Muscle layer of duodenum (tissue), 2 donors: ENCODE data around the gene OR10G4.
"Not testable (repeated sequence)": the region's sequence is repeated elsewhere in the genome, so short reads cannot be mapped to it uniquely, and the experiment has no call there.

Experiments used
- H3K27ac ChIP-seq: one replicate; pipeline ENCODE4 v1.7.0; 2013; ENCODE audit warnings: mild to moderate bottlenecking, low read length
- H3K27me3 ChIP-seq: one replicate; pipeline ENCODE4 v1.7.0; 2013; ENCODE audit warnings: low read depth, mild to moderate bottlenecking, control low read depth, low read length
- H3K36me3 ChIP-seq, 2 donors: one replicate each; pipeline ENCODE4 v1.7.0; 2013; ENCODE audit warnings: low read length in 2 of 2, control low read depth in 1 of 2, mild to moderate bottlenecking in 1 of 2; ENCODE audit not compliant: insufficient read depth in 2 of 2, control insufficient read depth in 1 of 2
- H3K4me1 ChIP-seq, 2 donors: one replicate each; pipeline ENCODE4 v1.7.0; 2013; ENCODE audit warnings: low read length in 2 of 2, mild to moderate bottlenecking in 2 of 2, control low read depth in 1 of 2, moderate library complexity in 1 of 2; ENCODE audit not compliant: insufficient read depth in 2 of 2, control insufficient read depth in 1 of 2
- H3K4me3 ChIP-seq, 2 donors: one replicate each; pipeline ENCODE4 v1.7.0; 2013; ENCODE audit warnings: low read length in 2 of 2, low read depth in 1 of 2, mild to moderate bottlenecking in 1 of 2
- H3K9me3 ChIP-seq, 2 donors: one replicate each; pipeline ENCODE4 v1.7.0; 2013; ENCODE audit warnings: low read length in 2 of 2, control low read depth in 1 of 2, mild to moderate bottlenecking in 1 of 2; ENCODE audit not compliant: control insufficient read depth in 1 of 2
- donor health status: healthy.

OR10G4 gene

DNA sequence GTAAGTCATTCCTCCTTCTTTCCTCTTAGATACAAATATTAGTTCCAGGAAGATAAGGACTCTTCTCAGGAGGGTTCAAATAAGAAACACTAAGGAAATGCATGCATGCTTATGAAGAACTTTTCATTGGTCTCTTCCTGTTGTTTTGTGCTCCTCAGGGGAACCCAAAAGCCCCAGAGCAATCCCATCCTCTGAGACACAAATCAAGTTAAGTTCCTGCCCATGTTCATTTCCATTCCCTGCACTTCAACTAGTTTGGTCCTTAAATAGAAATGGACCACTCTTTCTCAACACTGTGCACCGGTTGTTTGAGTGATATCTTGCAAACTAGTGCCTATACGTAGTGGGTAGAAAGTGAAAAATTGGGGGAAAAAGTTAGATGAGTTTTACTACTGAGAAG lies at the start of gene OR10G4:
OR10G4 (plus strand) TSS at position 301 of the 400 bp plus-strand sequence. CDS start 2,578 bp downstream, outside the sequence.
- Histone ChIP-seq H3K36me3 (no peaks in the 10 kb centered on the region), H3K27ac (no peak within 1 kb of the TSS), H3K4me3 (no peak within 1 kb of the TSS), H3K4me1 (no peaks in the 10 kb centered on the region), H3K27me3 (no peaks in the 10 kb centered on the region), H3K9me3 (no peaks in the 10 kb centered on the region)

DNA sequence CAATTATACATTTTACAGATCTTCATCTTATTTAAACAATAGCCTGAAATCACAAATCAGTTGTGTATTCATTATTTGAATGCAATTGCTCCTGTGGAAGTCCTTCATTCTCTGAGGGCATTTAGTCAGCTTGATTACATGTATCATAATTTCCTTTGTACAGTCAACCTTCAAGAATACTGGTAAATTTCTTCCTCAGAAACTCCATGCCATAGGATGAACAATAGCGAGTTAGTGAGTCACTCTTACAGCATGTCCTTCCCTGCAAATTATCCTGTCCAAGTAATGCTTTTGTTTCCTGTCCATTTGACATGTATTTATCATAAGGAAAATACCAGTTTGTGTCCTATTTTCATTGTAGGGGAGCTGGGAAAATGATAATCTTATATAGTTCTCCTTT lies 39.0 kb upstream of the OR10G4 start:
- Histone ChIP-seq H3K4me1 (no peaks in the 10 kb centered on the region), H3K27ac (no peak overlapping the region), H3K9me3 (no peaks in the 10 kb centered on the region), H3K27me3 (no peaks in the 10 kb centered on the region), H3K36me3 (no peaks in the 10 kb centered on the region), H3K4me3 (no peak overlapping the region)

DNA sequence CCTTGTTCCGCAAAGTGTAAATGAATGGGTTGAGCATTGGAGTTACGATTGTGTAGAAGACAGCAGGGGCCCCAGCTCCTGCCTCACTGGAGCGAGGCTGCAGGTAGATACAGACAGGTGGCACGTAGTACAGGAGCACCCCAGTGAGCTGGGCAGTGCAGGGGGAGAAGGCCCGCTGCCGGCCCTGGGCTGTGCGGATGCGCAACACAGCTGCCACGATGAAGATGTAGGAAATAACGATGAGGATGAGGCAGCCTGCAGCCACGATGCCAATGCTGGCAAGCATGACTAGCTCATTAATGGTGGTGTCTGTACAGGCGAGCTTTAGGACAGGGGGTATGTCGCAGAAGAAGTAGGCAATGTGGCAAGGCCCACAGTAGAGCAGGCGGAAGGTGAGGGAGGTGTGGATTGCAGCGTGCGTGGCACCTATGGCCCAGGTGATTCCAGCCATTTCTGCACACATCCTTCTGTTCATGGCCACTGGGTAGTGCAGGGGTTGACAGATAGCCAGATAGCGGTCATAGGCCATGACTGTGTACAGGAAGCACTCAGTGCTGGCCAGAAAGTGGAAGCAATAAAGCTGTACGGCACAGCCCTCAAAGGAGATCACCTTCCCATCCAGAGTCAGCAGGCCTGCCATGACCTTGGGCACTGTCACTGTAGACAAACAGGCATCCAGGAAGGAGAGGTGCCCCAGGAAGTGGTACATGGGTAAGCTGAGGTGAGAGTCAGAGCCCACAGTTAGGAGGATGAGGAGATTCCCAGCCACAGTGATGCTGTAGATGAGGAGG lies 35.8 kb upstream of the OR10G4 start:
- no peak overlapping the region for H3K4me3 ChIP-seq
- H3K27me3 ChIP-seq, result no peaks in the 10 kb centered on the region
- H3K9me3 ChIP-seq, result no peaks in the 10 kb centered on the region
- no peaks in the 10 kb centered on the region for H3K4me1 ChIP-seq
- H3K36me3 ChIP-seq, result no peaks in the 10 kb centered on the region
- H3K27ac ChIP-seq, result no peak overlapping the region

DNA sequence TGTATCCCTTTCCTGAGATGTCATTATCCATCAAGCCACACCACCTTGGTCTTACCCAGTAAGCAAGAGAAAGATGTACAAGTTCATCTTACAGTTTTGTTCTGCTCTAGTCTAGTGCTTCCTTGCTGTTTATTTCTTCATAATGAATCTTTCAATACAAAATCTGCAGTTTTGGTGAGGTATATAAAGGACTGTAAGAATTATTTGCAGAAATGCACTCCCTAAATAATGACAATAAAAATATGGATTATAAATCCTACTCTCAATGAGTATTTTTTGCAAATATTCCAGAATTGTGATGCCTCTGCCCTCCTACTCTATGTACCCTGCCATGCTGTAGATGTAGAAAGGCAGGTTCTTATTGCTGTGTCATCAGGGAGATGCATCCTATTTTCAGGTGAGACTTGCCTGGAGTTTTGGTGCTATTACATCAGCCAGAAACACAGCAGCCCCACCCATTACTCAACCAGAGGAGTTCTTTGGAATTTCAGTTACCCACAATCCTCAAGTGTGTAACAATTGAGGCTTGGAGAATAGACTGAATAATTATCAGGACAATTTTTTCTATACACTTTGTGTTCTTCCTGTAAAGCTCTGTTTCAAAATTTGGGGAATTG lies 35.0 kb upstream of the OR10G4 start, which contains the start of gene OR10S1:
OR10S1 (minus strand) TSS at position 51 of the 617 bp plus-strand sequence. CDS start 117 bp downstream, outside the sequence.
- Histone ChIP-seq H3K9me3 (peaks cover 0 to 1% of the 10 kb centered on the region in 2 donors), H3K27ac (no peak within 1 kb of the TSS), H3K4me3 (no peak within 1 kb of the TSS), H3K27me3 (no peaks in the 10 kb centered on the region), H3K4me1 (no peaks in the 10 kb centered on the region), H3K36me3 (no peaks in the 10 kb centered on the region)

DNA sequence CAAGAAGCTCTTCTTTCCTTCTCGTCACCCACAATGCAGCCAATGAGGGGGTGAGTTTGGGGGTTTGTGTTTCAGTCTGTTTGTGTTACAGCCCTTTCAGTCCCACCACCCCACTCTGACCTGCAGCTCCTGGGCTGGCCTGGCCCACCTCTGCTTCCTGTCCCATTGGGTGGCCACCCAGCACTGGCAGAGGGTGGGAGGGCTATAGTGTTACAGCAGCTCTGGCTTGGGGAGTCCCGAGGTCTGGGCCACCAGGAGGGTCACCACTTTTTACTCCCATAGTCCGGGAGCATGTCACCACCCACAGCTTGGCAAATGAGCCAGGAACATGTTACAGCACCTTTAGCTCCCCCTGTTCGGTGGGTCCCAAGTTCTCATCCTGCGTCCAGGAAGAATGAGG lies 33.5 kb upstream of the OR10G4 start:
- Histone ChIP-seq H3K27ac (no peak overlapping the region), H3K4me3 (no peak overlapping the region), H3K36me3 (no peaks in the 10 kb centered on the region), H3K9me3 (peaks cover 0 to 6% of the 10 kb centered on the region in 2 donors), H3K4me1 (no peaks in the 10 kb centered on the region), H3K27me3 (no peaks in the 10 kb centered on the region)

DNA sequence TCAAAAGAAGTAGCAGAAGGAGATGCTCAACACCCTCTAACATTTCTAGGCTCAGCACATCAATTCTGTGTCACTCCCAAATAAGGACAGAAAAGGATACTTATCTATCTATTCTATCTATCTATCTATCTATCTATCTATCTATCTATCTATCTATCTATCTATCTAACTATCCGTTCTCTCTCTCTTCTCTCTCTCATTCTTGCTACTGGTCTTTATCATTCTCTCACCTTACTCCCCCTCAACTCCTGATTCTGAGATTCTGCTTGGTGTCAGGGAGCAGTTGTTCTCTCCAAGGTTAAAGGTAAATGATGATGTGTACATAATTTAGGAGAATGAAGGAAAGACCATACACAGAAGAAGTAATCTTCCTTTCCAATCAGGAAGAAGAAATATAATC lies 17.7 kb upstream of the OR10G4 start, which contains the start of gene OR10G6:
OR10G6 (minus strand) TSS at position 43 of the 400 bp plus-strand sequence; CDS start at position 43, 0 bp downstream.
- no peak within 1 kb of the TSS for H3K27ac ChIP-seq
- no peak within 1 kb of the TSS for H3K4me3 ChIP-seq
- no peaks in the 10 kb centered on the region for H3K27me3 ChIP-seq
- no peaks in the 10 kb centered on the region for H3K36me3 ChIP-seq
- no peaks in the 10 kb centered on the region for H3K4me1 ChIP-seq
- no peaks in the 10 kb centered on the region for H3K9me3 ChIP-seq

- not testable (repeated sequence) for H3K27me3 ChIP-seq, H3K4me3 ChIP-seq, H3K4me1 ChIP-seq, H3K9me3 ChIP-seq, H3K27ac ChIP-seq, H3K36me3 ChIP-seq
Measured at GRCh38 chr11:124015837-124016236, 3.0 kb downstream of the OR10G4 start.

DNA sequence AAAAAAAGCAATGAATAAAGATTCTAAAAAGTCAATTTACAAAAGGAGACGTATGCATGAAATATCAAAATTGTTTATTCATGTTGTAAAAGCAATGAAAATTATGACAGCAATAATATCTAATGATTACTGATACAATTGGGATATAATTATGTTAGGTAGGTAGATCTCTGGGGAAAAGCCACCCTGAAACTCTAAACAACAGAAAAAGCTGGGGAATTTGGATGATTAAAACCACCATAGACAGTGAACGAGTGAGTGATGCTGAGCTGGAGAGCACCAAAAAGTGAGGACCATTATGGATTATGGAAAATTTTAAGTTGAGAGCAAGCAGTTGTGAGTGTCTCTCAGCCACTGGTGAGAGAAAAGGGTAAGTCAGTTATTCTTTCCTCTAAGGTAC lies 13.7 kb downstream of the OR10G4 start, which contains the start of gene OR10G8:
OR10G8 (plus strand) TSS at position 301 of the 400 bp plus-strand sequence. CDS start 2,825 bp downstream, outside the sequence.
- H3K9me3 ChIP-seq, result no peaks in the 10 kb centered on the region
- no peaks in the 10 kb centered on the region for H3K4me1 ChIP-seq
- H3K27ac ChIP-seq, result no peak within 1 kb of the TSS
- H3K27me3 ChIP-seq, result no peaks in the 10 kb centered on the region
- no peak within 1 kb of the TSS for H3K4me3 ChIP-seq
- no peaks in the 10 kb centered on the region for H3K36me3 ChIP-seq

DNA sequence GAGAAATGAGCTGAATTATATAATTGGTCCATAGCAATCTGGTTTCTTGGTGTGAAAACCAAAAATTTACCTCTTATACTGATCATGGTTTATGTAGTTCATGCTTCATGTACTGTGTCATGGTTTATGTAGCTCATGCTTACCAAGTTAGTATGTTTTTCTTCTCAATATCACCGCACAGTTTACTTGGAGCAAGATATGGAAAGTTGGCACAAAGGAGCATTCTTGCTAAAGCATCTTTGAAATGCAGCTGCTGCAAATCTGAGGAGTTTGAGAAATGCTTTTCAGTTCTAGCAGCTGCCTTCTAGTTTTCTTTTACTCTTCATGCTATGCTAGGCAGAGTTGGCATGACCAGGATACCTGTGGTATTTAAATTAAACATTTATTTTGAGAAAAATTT lies 23.9 kb downstream of the OR10G4 start:
- Histone ChIP-seq H3K4me3 (no peak overlapping the region), H3K27me3 (no peaks in the 10 kb centered on the region), H3K9me3 (no peaks in the 10 kb centered on the region), H3K4me1 (no peaks in the 10 kb centered on the region), H3K27ac (no peak overlapping the region), H3K36me3 (no peaks in the 10 kb centered on the region)

GRCh38 chr11:124039557-124039956 lies 26.8 kb downstream of the OR10G4 start:
- Histone ChIP-seq H3K27ac (no peak overlapping the region), H3K9me3 (no peaks in the 10 kb centered on the region)

DNA sequence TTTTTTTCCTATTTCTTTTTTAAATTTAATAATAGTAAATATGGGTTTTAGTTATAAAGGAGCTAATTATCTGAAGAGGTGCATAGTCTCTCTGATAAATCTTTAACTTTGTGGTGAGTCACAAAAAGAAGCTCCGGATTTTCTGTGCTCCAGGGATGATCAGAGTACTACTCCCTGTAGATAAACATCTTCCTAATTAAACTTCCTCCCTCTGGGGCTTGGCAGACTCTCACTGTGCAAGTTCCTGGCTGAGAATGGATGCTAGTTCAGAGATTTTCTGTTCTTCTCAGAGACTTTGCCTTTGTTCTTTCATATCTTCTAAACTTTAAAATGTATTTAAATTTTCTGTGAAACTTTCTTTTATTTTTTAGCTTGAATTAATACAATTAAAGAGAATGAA lies 28.5 kb downstream of the OR10G4 start, which contains the start of gene OR10G7:
OR10G7 (minus strand) TSS at position 72 of the 400 bp plus-strand sequence. CDS start 2,324 bp downstream, outside the sequence.
- Histone ChIP-seq H3K27ac (no peak within 1 kb of the TSS), H3K36me3 (no peaks in the 10 kb centered on the region), H3K27me3 (no peaks in the 10 kb centered on the region), H3K4me3 (no peak within 1 kb of the TSS), H3K4me1 (no peaks in the 10 kb centered on the region), H3K9me3 (no peaks in the 10 kb centered on the region)

More at GRCh38 chr11:124039557-124039956, 26.8 kb downstream of the OR10G4 start:
- Histone ChIP-seq H3K4me1 (no peaks in the 10 kb centered on the region), H3K4me3 (no peak overlapping the region), H3K36me3 (no peaks in the 10 kb centered on the region), H3K27me3 (no peaks in the 10 kb centered on the region)
